Mammary epithelial cell (primary cell): Measurements from ENCODE around the gene ROBO1.

Source experiments
- CTCF ChIP-seq, 2 donors: IDR thresholded peaks in 1 of 2; conservative IDR thresholded peaks in 1 of 2; 2 replicates each; pipeline ENCODE4 v1.5.1; 2011 to 2012; ENCODE audit warnings: inconsistent platforms in 2 of 2, low read length in 2 of 2, mild to moderate bottlenecking in 2 of 2, control low read depth in 1 of 2, low read depth in 1 of 2; ENCODE audit not compliant: insufficient read depth in 1 of 2; ENCODE audit errors: extremely low read depth in 1 of 2
- EZH2 ChIP-seq: IDR thresholded peaks from 2 replicates; pipeline ENCODE4 v1.6.1; 2012; ENCODE audit warnings: low read length, inconsistent platforms, borderline replicate concordance

- TF ChIP-seq CTCF (conservative IDR thresholded peaks at IDR 0.05 in 1 of 2, IDR thresholded peaks at IDR 0.05 in 1 of 2; ENCODE audit: extremely low read depth in 1 of 2, insufficient read depth in 1 of 2, low read depth in 1 of 2, low read length in 2 of 2): no peak
- no peak for TF ChIP-seq EZH2
Measured at GRCh38 chr3:78818161-78818985, 949.4 kb downstream of the ROBO1 start.
